ENCODE measurements around the gene OLFM1. TPM values are rescaled to one million over a fixed set of nuclear protein-coding genes. Genes with fewer than 3 reads are reported as not detected.

OLFM1 gene
- total RNA-seq, 2 donors from 2014 or later: 6.3 to 7.8 TPM

- no peaks in the 10 kb centered on the region for H3K9me3 ChIP-seq
- H3K4me3 ChIP-seq: no peak overlapping the region
- ATAC-seq (no peak), DNase-seq (no peak)
- intact Hi-C loops (cut with DNase I): no loop called here
- TF ChIP-seq CTCF (IDR thresholded peaks at IDR 0.05) (no peak), POLR2A (IDR thresholded peaks at IDR 0.05) (no peak)
- no peak overlapping the region for H3K27ac ChIP-seq
- H3K36me3 ChIP-seq (replicated peaks in 1 of 2; ENCODE audit: insufficient read depth in 1 of 2, low read depth in 2 of 2): no peaks in the 10 kb centered on the region
- 60 to 65% methylated on average over 8 to 11 of the region's 11 CpGs for WGBS, 2 donors
- peaks cover 17% of the 10 kb centered on the region for H3K4me1 ChIP-seq
- no peaks in the 10 kb centered on the region for H3K27me3 ChIP-seq
These were observed 76.6 kb downstream of the OLFM1 start for GRCh38 chr9:135164036-135164435.

GRCh38 chr9:135165003-135165711, 77.7 kb downstream of the OLFM1 start:
- Histone ChIP-seq H3K27ac (no peak overlapping the region), H3K36me3 (replicated peaks in 1 of 2; ENCODE audit: insufficient read depth in 1 of 2, low read depth in 2 of 2) (no peaks in the 10 kb centered on the region), H3K9me3 (no peaks in the 10 kb centered on the region), H3K4me3 (no peak overlapping the region), H3K27me3 (no peaks in the 10 kb centered on the region), H3K4me1 (peaks cover 17% of the 10 kb centered on the region)
- TF ChIP-seq CTCF (IDR thresholded peaks at IDR 0.05) (no peak), POLR2A (IDR thresholded peaks at IDR 0.05) (no peak)
- no peak for ATAC-seq
- no peak for DNase-seq
- intact Hi-C loops (cut with DNase I): no loop called here
- WGBS, 2 donors: 63 to 67% methylated on average over 18 of the region's 18 CpGs

GRCh38 chr9:135165756-135166519, 78.5 kb downstream of the OLFM1 start:
- TF ChIP-seq POLR2A (IDR thresholded peaks at IDR 0.05) (no peak), CTCF (IDR thresholded peaks at IDR 0.05) (no peak)
- Histone ChIP-seq H3K27me3 (no peaks in the 10 kb centered on the region), H3K27ac (no peak overlapping the region), H3K4me3 (no peak overlapping the region), H3K4me1 (peaks cover 17% of the 10 kb centered on the region), H3K9me3 (no peaks in the 10 kb centered on the region), H3K36me3 (replicated peaks in 1 of 2; ENCODE audit: insufficient read depth in 1 of 2, low read depth in 2 of 2) (no peaks in the 10 kb centered on the region)
- ATAC-seq (no peak), DNase-seq (no peak)
- 58 to 62% methylated on average over 25 of the region's 25 CpGs for WGBS, 2 donors
- intact Hi-C loops (cut with DNase I): no loop called here

- Histone ChIP-seq H3K27me3 (no peaks in the 10 kb centered on the region), H3K36me3 (replicated peaks in 1 of 2; ENCODE audit: insufficient read depth in 1 of 2, low read depth in 2 of 2) (no peaks in the 10 kb centered on the region), H3K4me3 (no peak overlapping the region), H3K4me1 (peaks cover 17% of the 10 kb centered on the region), H3K27ac (no peak overlapping the region), H3K9me3 (no peaks in the 10 kb centered on the region)
- intact Hi-C loops (cut with DNase I): no loop called here
- WGBS, 2 donors: 79 to 82% methylated on average over 14 of the region's 14 CpGs
- no peak for ATAC-seq
- TF ChIP-seq POLR2A (IDR thresholded peaks at IDR 0.05) (no peak), CTCF (IDR thresholded peaks at IDR 0.05) (no peak)
- DNase-seq: no peak
These were observed 79.1 kb downstream of the OLFM1 start for GRCh38 chr9:135166565-135166964.

Data from body of pancreas (tissue), 4 donors.